Activated T-helper 1 cell treated with anti-CD3 and anti-CD28 coated beads, Interleukin-12 subunit alpha, Interleukin-12 subunit beta, Interleukin-2, Interleukin-4 antibody, amounts not matched to agents 30 ng/mL and 10 ng/mL and 1 ng/mL, durations not matched to agents 14 hours and 24 hours and 36 hours (primary cell): ENCODE measurements around the gene UBE2O. TPM values are rescaled to one million over a fixed set of nuclear protein-coding genes. Genes with fewer than 3 reads are reported as not detected.

Experiments
- DNase-seq: peaks from one replicate; pipeline ENCODE4 v3.0.0; 2021; ENCODE audit warnings: low spot score
- H3K27ac Mint-ChIP-seq: one replicate; pipeline ENCODE4 v1.8.0; 2021; ENCODE audit warnings: mild to moderate bottlenecking, mixed read lengths
- H3K27me3 Mint-ChIP-seq: one replicate; pipeline ENCODE4 v1.8.0; 2022; ENCODE audit warnings: mild to moderate bottlenecking, moderate library complexity, mixed read lengths; ENCODE audit not compliant: insufficient read depth
- H3K36me3 Mint-ChIP-seq: one replicate; pipeline ENCODE4 v1.8.0; 2021; ENCODE audit warnings: low read depth, mixed read lengths
- H3K4me1 Mint-ChIP-seq: one replicate; pipeline ENCODE4 v1.8.0; 2021; ENCODE audit warnings: low read depth, mixed read lengths
- H3K4me3 Mint-ChIP-seq: one replicate; pipeline ENCODE4 v1.8.0; 2021; ENCODE audit warnings: mild to moderate bottlenecking, moderate library complexity, mixed read lengths
- H3K9me3 Mint-ChIP-seq: one replicate; pipeline ENCODE4 v1.8.0; 2021; ENCODE audit warnings: mixed read lengths
- intact Hi-C: fragments of 100-400 bp; cut with micrococcal nuclease; formaldehyde crosslinking; loops from one replicate; pipeline ENCODE4 v1.15.1; 2024
- total RNA-seq: library from RNA; stranded (reverse); gene quantifications from 2 replicates; pipeline ENCODE4 v1.2.3, GENCODE V29; 2022

The UBE2O gene
- total RNA-seq, 1 donor from 2014 or later, result 45.1 TPM

- Mint-ChIP-seq H3K27me3 (no peaks in the 10 kb centered on the region), H3K36me3 (peaks cover 23% of the 10 kb centered on the region), H3K4me3 (no peak overlapping the region), H3K9me3 (no peaks in the 10 kb centered on the region), H3K27ac (no peak overlapping the region), H3K4me1 (peaks cover 6% of the 10 kb centered on the region)
- no peak for DNase-seq
- intact Hi-C loops, result no loop called here
Observed at GRCh38 chr17:76405967-76406647, 46.8 kb downstream of the UBE2O start.

- H3K4me3 Mint-ChIP-seq, result no peak overlapping the region
- H3K36me3 Mint-ChIP-seq, result peaks cover 26% of the 10 kb centered on the region
- no peaks in the 10 kb centered on the region for H3K9me3 Mint-ChIP-seq
- H3K27me3 Mint-ChIP-seq, result no peaks in the 10 kb centered on the region
- no peak overlapping the region for H3K27ac Mint-ChIP-seq
- peaks cover 6% of the 10 kb centered on the region for H3K4me1 Mint-ChIP-seq
- DNase-seq, result no peak
- intact Hi-C loops, result no loop called here
Observed at GRCh38 chr17:76405607-76405966, 47.4 kb downstream of the UBE2O start.

GRCh38 chr17:76404976-76405563 is 47.9 kb downstream of the UBE2O start:
- Mint-ChIP-seq H3K4me3 (no peak overlapping the region), H3K27me3 (no peaks in the 10 kb centered on the region), H3K36me3 (peaks cover 28% of the 10 kb centered on the region), H3K9me3 (no peaks in the 10 kb centered on the region), H3K4me1 (peaks cover 6% of the 10 kb centered on the region), H3K27ac (no peak overlapping the region)
- intact Hi-C loops, result no loop called here
- DNase-seq, result no peak

- Mint-ChIP-seq H3K9me3 (no peaks in the 10 kb centered on the region), H3K4me3 (no peak overlapping the region), H3K27ac (no peak overlapping the region), H3K4me1 (peaks cover 6% of the 10 kb centered on the region), H3K27me3 (no peaks in the 10 kb centered on the region), H3K36me3 (peaks cover 33% of the 10 kb centered on the region)
- no peak for DNase-seq
- intact Hi-C loops, result no loop called here
Observed at GRCh38 chr17:76404256-76404655, 48.7 kb downstream of the UBE2O start.

- H3K27ac Mint-ChIP-seq, result no peak overlapping the region
- no peaks in the 10 kb centered on the region for H3K4me1 Mint-ChIP-seq
- intact Hi-C loops, result no loop called here
- DNase-seq, result no peak
- no peaks in the 10 kb centered on the region for H3K9me3 Mint-ChIP-seq
- H3K4me3 Mint-ChIP-seq, result no peak overlapping the region
- H3K27me3 Mint-ChIP-seq, result no peaks in the 10 kb centered on the region
- H3K36me3 Mint-ChIP-seq, result peaks cover 33% of the 10 kb centered on the region
Observed at GRCh38 chr17:76402711-76403110, 50.2 kb downstream of the UBE2O start.

GRCh38 chr17:76399175-76400172 is 53.5 kb downstream of the UBE2O start:
- no peak overlapping the region for H3K27ac Mint-ChIP-seq
- no peaks in the 10 kb centered on the region for H3K9me3 Mint-ChIP-seq
- no peak for DNase-seq
- peaks cover 35% of the 10 kb centered on the region for H3K36me3 Mint-ChIP-seq
- H3K4me1 Mint-ChIP-seq, result no peaks in the 10 kb centered on the region
- intact Hi-C loops, result no loop called here
- H3K27me3 Mint-ChIP-seq, result no peaks in the 10 kb centered on the region
- H3K4me3 Mint-ChIP-seq, result no peak overlapping the region

- no peak overlapping the region for H3K27ac Mint-ChIP-seq
- H3K9me3 Mint-ChIP-seq, result no peaks in the 10 kb centered on the region
- H3K4me1 Mint-ChIP-seq, result no peaks in the 10 kb centered on the region
- no peak for DNase-seq
- peaks cover 33% of the 10 kb centered on the region for H3K36me3 Mint-ChIP-seq
- intact Hi-C loops, result loop anchor here (1.0 kb wide), 2 partner anchors 44 to 95 kb away; no protein-coding TSS in a partner anchor
- H3K27me3 Mint-ChIP-seq, result no peaks in the 10 kb centered on the region
- H3K4me3 Mint-ChIP-seq, result no peak overlapping the region
Observed at GRCh38 chr17:76398523-76399174, 54.3 kb downstream of the UBE2O start.

GRCh38 chr17:76397687-76398522 is 55.0 kb downstream of the UBE2O start:
- intact Hi-C loops, result loop anchor here (1.0 kb wide), 2 partner anchors 44 to 95 kb away; no protein-coding TSS in a partner anchor
- H3K4me1 Mint-ChIP-seq, result no peaks in the 10 kb centered on the region
- peak; percentile 73 for DNase-seq
- H3K27ac Mint-ChIP-seq, result no peak overlapping the region
- H3K9me3 Mint-ChIP-seq, result no peaks in the 10 kb centered on the region
- no peaks in the 10 kb centered on the region for H3K27me3 Mint-ChIP-seq
- H3K4me3 Mint-ChIP-seq, result no peak overlapping the region
- peaks cover 33% of the 10 kb centered on the region for H3K36me3 Mint-ChIP-seq

- Mint-ChIP-seq H3K4me3 (no peak overlapping the region), H3K27me3 (no peaks in the 10 kb centered on the region), H3K27ac (no peak overlapping the region), H3K36me3 (peaks cover 28% of the 10 kb centered on the region), H3K4me1 (no peaks in the 10 kb centered on the region), H3K9me3 (no peaks in the 10 kb centered on the region)
- no peak for DNase-seq
- intact Hi-C loops, result no loop called here
Observed at GRCh38 chr17:76397184-76397583, 55.8 kb downstream of the UBE2O start.

GRCh38 chr17:76395980-76396379 is 57.0 kb downstream of the UBE2O start:
- Mint-ChIP-seq H3K4me3 (no peak overlapping the region), H3K27me3 (no peaks in the 10 kb centered on the region), H3K4me1 (no peaks in the 10 kb centered on the region), H3K27ac (no peak overlapping the region), H3K36me3 (peaks cover 26% of the 10 kb centered on the region), H3K9me3 (no peaks in the 10 kb centered on the region)
- intact Hi-C loops, result no loop called here
- no peak for DNase-seq

GRCh38 chr17:76394166-76394565 is 58.8 kb downstream of the UBE2O start:
- intact Hi-C loops, result no loop called here
- H3K4me1 Mint-ChIP-seq, result no peaks in the 10 kb centered on the region
- peaks cover 17% of the 10 kb centered on the region for H3K36me3 Mint-ChIP-seq
- H3K4me3 Mint-ChIP-seq, result no peak overlapping the region
- H3K27ac Mint-ChIP-seq, result no peak overlapping the region
- DNase-seq, result no peak
- no peaks in the 10 kb centered on the region for H3K27me3 Mint-ChIP-seq
- no peaks in the 10 kb centered on the region for H3K9me3 Mint-ChIP-seq

- Mint-ChIP-seq H3K4me1 (no peaks in the 10 kb centered on the region), H3K36me3 (peaks cover 15% of the 10 kb centered on the region), H3K4me3 (no peak overlapping the region), H3K27ac (no peak overlapping the region), H3K27me3 (peaks cover under 1% of the 10 kb centered on the region), H3K9me3 (no peaks in the 10 kb centered on the region)
- intact Hi-C loops, result no loop called here
- no peak for DNase-seq
Observed at GRCh38 chr17:76391200-76391715, 61.7 kb downstream of the UBE2O start.
